Neural progenitor cell (in vitro differentiated cells): ENCODE data around the gene CNGA2.

Experiments used
- EZH2 ChIP-seq: fragments of 200-600 bp; sonication (generic); IDR thresholded peaks from 2 replicates; pipeline ENCODE4 v1.6.1; 2017; ENCODE audit warnings: antibody characterized with exemption, mild to moderate bottlenecking, moderate library complexity
- EZH2phosphoT487 ChIP-seq: fragments of 200-600 bp; sonication (generic); IDR thresholded peaks from 2 replicates; pipeline ENCODE4 v1.6.1; 2017; ENCODE audit warnings: antibody characterized with exemption
- TF ChIP-seq, protein P1 (sequence below): fragments of 200-600 bp; sonication (generic); IDR thresholded peaks from 2 replicates; pipeline ENCODE4 v1.5.1; 2017; ENCODE audit warnings: antibody characterized with exemption, mild to moderate bottlenecking

DNA sequence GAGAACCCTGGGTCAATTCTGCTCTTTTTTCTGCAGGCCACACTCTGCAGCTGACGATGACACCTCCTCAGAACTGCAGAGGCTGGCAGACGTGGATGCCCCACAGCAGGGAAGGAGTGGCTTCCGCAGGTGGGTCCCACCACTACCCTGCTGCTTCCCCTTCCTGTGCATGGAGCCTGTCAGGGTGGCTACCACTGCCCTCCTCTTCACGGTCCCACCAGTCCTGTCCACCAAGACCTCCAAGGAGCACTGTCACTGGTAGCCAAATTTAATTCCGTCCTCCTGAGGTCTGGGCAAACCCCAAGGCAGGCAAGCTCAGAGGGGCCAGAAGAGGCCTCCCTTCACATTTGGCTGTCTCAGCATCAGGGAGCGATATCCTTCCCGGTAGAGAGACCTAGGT is 4.2 kb downstream of the CNGA2 start:
- TF ChIP-seq EZH2, result no peak
- TF ChIP-seq, protein P1, sequence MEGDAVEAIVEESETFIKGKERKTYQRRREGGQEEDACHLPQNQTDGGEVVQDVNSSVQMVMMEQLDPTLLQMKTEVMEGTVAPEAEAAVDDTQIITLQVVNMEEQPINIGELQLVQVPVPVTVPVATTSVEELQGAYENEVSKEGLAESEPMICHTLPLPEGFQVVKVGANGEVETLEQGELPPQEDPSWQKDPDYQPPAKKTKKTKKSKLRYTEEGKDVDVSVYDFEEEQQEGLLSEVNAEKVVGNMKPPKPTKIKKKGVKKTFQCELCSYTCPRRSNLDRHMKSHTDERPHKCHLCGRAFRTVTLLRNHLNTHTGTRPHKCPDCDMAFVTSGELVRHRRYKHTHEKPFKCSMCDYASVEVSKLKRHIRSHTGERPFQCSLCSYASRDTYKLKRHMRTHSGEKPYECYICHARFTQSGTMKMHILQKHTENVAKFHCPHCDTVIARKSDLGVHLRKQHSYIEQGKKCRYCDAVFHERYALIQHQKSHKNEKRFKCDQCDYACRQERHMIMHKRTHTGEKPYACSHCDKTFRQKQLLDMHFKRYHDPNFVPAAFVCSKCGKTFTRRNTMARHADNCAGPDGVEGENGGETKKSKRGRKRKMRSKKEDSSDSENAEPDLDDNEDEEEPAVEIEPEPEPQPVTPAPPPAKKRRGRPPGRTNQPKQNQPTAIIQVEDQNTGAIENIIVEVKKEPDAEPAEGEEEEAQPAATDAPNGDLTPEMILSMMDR, result no peak
- TF ChIP-seq EZH2phosphoT487, result no peak
